Ecto neural progenitor cell (in vitro differentiated cells): ENCODE results near the gene BUB3.
"Not testable (repeated sequence)": the region's sequence is repeated elsewhere in the genome, so short reads cannot be mapped to it uniquely, and the experiment has no call there.

Source experiments
- DNase-seq: peaks from one replicate; pipeline ENCODE4 v3.0.0-alpha.2; 2018; ENCODE audit warnings: low spot score

The BUB3 gene

GRCh38 chr10:123153486-123154091 is 613 bp upstream of the BUB3 start:
- no peak for DNase-seq

- DNase-seq: peak; percentile 79
These were observed 706 bp downstream of the BUB3 start for GRCh38 chr10:123154711-123155505.

GRCh38 chr10:123156078-123156477 is 1.9 kb downstream of the BUB3 start:
- no peak for DNase-seq

- no peak for DNase-seq
These were observed 3.0 kb downstream of the BUB3 start for GRCh38 chr10:123157210-123157609.

- no peak for DNase-seq
These were observed 4.5 kb downstream of the BUB3 start for GRCh38 chr10:123158682-123159081.

GRCh38 chr10:123160311-123160980 is 6.2 kb downstream of the BUB3 start:
- no peak for DNase-seq

- no peak for DNase-seq
These were observed 10.1 kb downstream of the BUB3 start for GRCh38 chr10:123164319-123164718.

GRCh38 chr10:123165445-123166072 is 11.4 kb downstream of the BUB3 start:
- DNase-seq: no peak

GRCh38 chr10:123166618-123167017 is 12.4 kb downstream of the BUB3 start:
- DNase-seq: no peak

GRCh38 chr10:123170961-123171360 is 16.8 kb downstream of the BUB3 start:
- DNase-seq: no peak

- not testable (repeated sequence) for DNase-seq
These were observed 17.4 kb downstream of the BUB3 start for GRCh38 chr10:123171616-123172015.

- DNase-seq: no peak
These were observed 21.5 kb downstream of the BUB3 start for GRCh38 chr10:123175389-123176387.

- DNase-seq: not testable (repeated sequence)
These were observed 24.2 kb downstream of the BUB3 start for GRCh38 chr10:123178390-123178789.

- DNase-seq: no peak
These were observed 26.2 kb downstream of the BUB3 start for GRCh38 chr10:123180101-123181090.

- DNase-seq: no peak
These were observed 29.5 kb downstream of the BUB3 start for GRCh38 chr10:123183724-123184123.

GRCh38 chr10:123187781-123188180 is 33.6 kb downstream of the BUB3 start:
- DNase-seq: no peak

- no peak for DNase-seq
These were observed 37.7 kb downstream of the BUB3 start for GRCh38 chr10:123191886-123192285.

GRCh38 chr10:123194056-123194455 is 39.9 kb downstream of the BUB3 start:
- no peak for DNase-seq

- DNase-seq: no peak
These were observed 46.3 kb downstream of the BUB3 start for GRCh38 chr10:123200531-123200930.

- DNase-seq: no peak
These were observed 48.3 kb downstream of the BUB3 start for GRCh38 chr10:123202506-123202905.
